AG09319 (cell line): ENCODE measurements around the gene RTL10.

Experiments
- DNase-seq: peaks from one replicate; pipeline ENCODE4 v3.0.0-alpha.2; 2010; ENCODE audit warnings: low read depth; ENCODE audit errors: extremely low read depth
- CTCF ChIP-seq: IDR thresholded peaks from 2 replicates; pipeline ENCODE4 v1.5.1; 2011; ENCODE audit warnings: low read depth, mild to moderate bottlenecking, inconsistent platforms, low read length, moderate library complexity

The RTL10 gene

GRCh38 chr22:19892925-19893324 is 38.3 kb upstream of the RTL10 start:
- DNase-seq, result no peak
- TF ChIP-seq CTCF, result no peak

- no peak for DNase-seq
- no peak for TF ChIP-seq CTCF
These were observed 37.7 kb upstream of the RTL10 start for GRCh38 chr22:19892257-19892879.

GRCh38 chr22:19891317-19892256 is 36.9 kb upstream of the RTL10 start:
- TF ChIP-seq CTCF, result no peak
- DNase-seq, result no peak

GRCh38 chr22:19890502-19891316 is 36.0 kb upstream of the RTL10 start:
- DNase-seq, result no peak
- no peak for TF ChIP-seq CTCF

DNA sequence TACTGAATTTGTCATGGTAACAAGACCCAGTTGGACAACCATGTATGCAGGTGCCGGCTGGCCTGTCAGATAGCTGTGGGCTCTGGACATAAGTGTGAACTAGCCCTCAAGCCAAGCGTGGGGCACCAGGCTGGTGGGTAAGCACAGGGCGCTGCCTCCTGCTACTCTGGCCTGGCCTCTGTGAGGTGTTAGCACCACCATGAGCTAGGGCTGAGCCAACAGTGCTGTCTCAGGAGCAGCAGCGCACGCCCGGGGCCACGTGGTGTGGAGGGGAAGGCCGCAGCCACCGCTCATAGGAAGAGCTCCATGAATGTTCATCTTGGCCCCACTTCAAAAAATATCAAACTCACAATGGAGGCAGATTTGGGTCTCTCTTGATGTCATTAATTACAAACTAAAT is 35.3 kb upstream of the RTL10 start:
- no peak for DNase-seq
- no peak for TF ChIP-seq CTCF

GRCh38 chr22:19888131-19888746 is 33.6 kb upstream of the RTL10 start:
- no peak for DNase-seq

More at GRCh38 chr22:19888131-19888746, 33.6 kb upstream of the RTL10 start:
- TF ChIP-seq CTCF, result no peak
